ENCODE results near the gene ACTL8.

DNA sequence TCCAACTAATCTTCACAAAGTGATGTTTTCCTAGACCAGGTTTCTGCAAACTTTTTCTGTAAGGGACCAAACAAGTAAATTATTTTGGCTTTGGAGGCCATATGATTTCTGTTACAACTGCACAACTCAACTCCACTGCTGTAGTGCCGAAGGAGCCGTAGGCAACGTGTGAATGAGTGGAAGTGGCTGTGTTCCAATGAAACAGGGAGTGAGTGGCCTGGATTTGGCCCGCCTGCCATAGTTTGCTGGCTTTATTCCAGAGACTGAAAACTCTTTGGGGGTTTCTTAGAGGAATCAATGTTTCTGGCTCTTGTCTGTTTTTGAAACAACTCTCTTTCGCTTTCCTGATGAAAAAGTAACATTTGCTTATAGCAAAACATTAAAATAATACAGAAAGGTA, 12.6 kb upstream of the ACTL8 start:
- TF ChIP-seq, protein P1, sequence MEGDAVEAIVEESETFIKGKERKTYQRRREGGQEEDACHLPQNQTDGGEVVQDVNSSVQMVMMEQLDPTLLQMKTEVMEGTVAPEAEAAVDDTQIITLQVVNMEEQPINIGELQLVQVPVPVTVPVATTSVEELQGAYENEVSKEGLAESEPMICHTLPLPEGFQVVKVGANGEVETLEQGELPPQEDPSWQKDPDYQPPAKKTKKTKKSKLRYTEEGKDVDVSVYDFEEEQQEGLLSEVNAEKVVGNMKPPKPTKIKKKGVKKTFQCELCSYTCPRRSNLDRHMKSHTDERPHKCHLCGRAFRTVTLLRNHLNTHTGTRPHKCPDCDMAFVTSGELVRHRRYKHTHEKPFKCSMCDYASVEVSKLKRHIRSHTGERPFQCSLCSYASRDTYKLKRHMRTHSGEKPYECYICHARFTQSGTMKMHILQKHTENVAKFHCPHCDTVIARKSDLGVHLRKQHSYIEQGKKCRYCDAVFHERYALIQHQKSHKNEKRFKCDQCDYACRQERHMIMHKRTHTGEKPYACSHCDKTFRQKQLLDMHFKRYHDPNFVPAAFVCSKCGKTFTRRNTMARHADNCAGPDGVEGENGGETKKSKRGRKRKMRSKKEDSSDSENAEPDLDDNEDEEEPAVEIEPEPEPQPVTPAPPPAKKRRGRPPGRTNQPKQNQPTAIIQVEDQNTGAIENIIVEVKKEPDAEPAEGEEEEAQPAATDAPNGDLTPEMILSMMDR (conservative IDR thresholded peaks at IDR 0.05; ENCODE audit: low read depth in 2 of 2) = no peak
- TF ChIP-seq ZNF331 (CRISPR knock-in tag; IDR thresholded peaks at IDR 0.05; ENCODE audit: low read depth) (no peak), EZH2phosphoT487 (IDR thresholded peaks at IDR 0.05; ENCODE audit: unreplicated experiment) (no peak), EZH2 (IDR thresholded peaks at IDR 0.05; ENCODE audit: low read depth, unreplicated experiment) (no peak), CREB1 (CRISPR knock-in tag; IDR thresholded peaks at IDR 0.05; ENCODE audit: low read depth) (no peak), POLR2AphosphoS5 (IDR thresholded peaks at IDR 0.05; ENCODE audit: low read depth) (no peak)
- TF ChIP-seq, protein P2, sequence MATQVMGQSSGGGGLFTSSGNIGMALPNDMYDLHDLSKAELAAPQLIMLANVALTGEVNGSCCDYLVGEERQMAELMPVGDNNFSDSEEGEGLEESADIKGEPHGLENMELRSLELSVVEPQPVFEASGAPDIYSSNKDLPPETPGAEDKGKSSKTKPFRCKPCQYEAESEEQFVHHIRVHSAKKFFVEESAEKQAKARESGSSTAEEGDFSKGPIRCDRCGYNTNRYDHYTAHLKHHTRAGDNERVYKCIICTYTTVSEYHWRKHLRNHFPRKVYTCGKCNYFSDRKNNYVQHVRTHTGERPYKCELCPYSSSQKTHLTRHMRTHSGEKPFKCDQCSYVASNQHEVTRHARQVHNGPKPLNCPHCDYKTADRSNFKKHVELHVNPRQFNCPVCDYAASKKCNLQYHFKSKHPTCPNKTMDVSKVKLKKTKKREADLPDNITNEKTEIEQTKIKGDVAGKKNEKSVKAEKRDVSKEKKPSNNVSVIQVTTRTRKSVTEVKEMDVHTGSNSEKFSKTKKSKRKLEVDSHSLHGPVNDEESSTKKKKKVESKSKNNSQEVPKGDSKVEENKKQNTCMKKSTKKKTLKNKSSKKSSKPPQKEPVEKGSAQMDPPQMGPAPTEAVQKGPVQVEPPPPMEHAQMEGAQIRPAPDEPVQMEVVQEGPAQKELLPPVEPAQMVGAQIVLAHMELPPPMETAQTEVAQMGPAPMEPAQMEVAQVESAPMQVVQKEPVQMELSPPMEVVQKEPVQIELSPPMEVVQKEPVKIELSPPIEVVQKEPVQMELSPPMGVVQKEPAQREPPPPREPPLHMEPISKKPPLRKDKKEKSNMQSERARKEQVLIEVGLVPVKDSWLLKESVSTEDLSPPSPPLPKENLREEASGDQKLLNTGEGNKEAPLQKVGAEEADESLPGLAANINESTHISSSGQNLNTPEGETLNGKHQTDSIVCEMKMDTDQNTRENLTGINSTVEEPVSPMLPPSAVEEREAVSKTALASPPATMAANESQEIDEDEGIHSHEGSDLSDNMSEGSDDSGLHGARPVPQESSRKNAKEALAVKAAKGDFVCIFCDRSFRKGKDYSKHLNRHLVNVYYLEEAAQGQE (IDR thresholded peaks at IDR 0.05; ENCODE audit: unreplicated experiment) = no peak
- TF ChIP-seq, protein P3, sequence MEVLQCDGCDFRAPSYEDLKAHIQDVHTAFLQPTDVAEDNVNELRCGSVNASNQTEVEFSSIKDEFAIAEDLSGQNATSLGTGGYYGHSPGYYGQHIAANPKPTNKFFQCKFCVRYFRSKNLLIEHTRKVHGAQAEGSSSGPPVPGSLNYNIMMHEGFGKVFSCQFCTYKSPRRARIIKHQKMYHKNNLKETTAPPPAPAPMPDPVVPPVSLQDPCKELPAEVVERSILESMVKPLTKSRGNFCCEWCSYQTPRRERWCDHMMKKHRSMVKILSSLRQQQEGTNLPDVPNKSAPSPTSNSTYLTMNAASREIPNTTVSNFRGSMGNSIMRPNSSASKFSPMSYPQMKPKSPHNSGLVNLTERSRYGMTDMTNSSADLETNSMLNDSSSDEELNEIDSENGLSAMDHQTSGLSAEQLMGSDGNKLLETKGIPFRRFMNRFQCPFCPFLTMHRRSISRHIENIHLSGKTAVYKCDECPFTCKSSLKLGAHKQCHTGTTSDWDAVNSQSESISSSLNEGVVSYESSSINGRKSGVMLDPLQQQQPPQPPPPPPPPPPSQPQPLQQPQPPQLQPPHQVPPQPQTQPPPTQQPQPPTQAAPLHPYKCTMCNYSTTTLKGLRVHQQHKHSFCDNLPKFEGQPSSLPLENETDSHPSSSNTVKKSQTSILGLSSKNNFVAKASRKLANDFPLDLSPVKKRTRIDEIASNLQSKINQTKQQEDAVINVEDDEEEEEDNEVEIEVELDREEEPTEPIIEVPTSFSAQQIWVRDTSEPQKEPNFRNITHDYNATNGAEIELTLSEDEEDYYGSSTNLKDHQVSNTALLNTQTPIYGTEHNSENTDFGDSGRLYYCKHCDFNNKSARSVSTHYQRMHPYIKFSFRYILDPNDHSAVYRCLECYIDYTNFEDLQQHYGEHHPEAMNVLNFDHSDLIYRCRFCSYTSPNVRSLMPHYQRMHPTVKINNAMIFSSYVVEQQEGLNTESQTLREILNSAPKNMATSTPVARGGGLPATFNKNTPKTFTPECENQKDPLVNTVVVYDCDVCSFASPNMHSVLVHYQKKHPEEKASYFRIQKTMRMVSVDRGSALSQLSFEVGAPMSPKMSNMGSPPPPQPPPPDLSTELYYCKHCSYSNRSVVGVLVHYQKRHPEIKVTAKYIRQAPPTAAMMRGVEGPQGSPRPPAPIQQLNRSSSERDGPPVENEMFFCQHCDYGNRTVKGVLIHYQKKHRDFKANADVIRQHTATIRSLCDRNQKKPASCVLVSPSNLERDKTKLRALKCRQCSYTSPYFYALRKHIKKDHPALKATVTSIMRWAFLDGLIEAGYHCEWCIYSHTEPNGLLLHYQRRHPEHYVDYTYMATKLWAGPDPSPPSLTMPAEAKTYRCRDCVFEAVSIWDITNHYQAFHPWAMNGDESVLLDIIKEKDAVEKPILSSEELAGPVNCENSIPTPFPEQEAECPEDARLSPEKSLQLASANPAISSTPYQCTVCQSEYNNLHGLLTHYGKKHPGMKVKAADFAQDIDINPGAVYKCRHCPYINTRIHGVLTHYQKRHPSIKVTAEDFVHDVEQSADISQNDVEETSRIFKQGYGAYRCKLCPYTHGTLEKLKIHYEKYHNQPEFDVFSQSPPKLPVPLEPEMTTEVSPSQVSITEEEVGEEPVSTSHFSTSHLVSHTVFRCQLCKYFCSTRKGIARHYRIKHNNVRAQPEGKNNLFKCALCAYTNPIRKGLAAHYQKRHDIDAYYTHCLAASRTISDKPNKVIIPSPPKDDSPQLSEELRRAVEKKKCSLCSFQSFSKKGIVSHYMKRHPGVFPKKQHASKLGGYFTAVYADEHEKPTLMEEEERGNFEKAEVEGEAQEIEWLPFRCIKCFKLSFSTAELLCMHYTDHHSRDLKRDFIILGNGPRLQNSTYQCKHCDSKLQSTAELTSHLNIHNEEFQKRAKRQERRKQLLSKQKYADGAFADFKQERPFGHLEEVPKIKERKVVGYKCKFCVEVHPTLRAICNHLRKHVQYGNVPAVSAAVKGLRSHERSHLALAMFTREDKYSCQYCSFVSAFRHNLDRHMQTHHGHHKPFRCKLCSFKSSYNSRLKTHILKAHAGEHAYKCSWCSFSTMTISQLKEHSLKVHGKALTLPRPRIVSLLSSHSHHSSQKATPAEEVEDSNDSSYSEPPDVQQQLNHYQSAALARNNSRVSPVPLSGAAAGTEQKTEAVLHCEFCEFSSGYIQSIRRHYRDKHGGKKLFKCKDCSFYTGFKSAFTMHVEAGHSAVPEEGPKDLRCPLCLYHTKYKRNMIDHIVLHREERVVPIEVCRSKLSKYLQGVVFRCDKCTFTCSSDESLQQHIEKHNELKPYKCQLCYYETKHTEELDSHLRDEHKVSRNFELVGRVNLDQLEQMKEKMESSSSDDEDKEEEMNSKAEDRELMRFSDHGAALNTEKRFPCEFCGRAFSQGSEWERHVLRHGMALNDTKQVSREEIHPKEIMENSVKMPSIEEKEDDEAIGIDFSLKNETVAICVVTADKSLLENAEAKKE (CRISPR knock-in tag; IDR thresholded peaks at IDR 0.05) = no peak
